Measurements from ENCODE around the gene SLC38A2. TPM values are rescaled to one million over a fixed set of nuclear protein-coding genes. Genes with fewer than 3 reads are reported as not detected.

SLC38A2 gene
- total and polyA plus RNA-seq, 2 of the 4 experiments (the other 2 are of a cell fraction) = 313 to 881 TPM

GRCh38 chr12:46360370-46360769 is 12.2 kb downstream of the SLC38A2 start:
- H2BK120ac ChIP-seq (ENCODE audit: low read depth, low read length) = no peak overlapping the region
- no peak overlapping the region for H2AK9ac ChIP-seq (replicated peaks; ENCODE audit: low read depth, low read length, poor library complexity)
- no peak overlapping the region for H2AK5ac ChIP-seq (ENCODE audit: low read depth, low read length)
- no peaks in the 10 kb centered on the region for H3K9me3 ChIP-seq (ENCODE audit: control insufficient read depth, insufficient read depth, low read length)
- no peak overlapping the region for H3K23ac ChIP-seq (ENCODE audit: low read depth, low read length)
- ATAC-seq (ENCODE audit: low read depth) = no peak
- in situ Hi-C loops (cut with MboI; ENCODE audit: low sequenced_read_pairs) = no loop called here
- CTCF ChIA-PET = no interaction called here
- H3K27ac ChIP-seq (ENCODE audit: insufficient read depth, low read length) = no peak overlapping the region
- H4K8ac ChIP-seq (ENCODE audit: low read depth in 2 of 2, low read length in 2 of 2) = no peak overlapping the region
- no peak overlapping the region for H3K56ac ChIP-seq (ENCODE audit: extremely low read depth, insufficient read depth, low read length)
- H3K4ac ChIP-seq (ENCODE audit: low read depth, low read length) = no peak overlapping the region
- POLR2A ChIA-PET (ENCODE audit: unreplicated experiment) = interaction anchor here (1.1 kb wide), 1 partner anchor 26 kb away, joined by 5 read pairs; no protein-coding TSS in a partner anchor
- no peak overlapping the region for H3K14ac ChIP-seq (replicated peaks; ENCODE audit: low read depth, low read length)
- H4K91ac ChIP-seq (ENCODE audit: insufficient read depth, low read depth, low read length) = no peak overlapping the region
- no peak overlapping the region for H3K9ac ChIP-seq (ENCODE audit: low read depth, low read length)
- no peak for DNase-seq
- no TSS peak for BruUV-seq (replicated peaks)
- WGBS, 2 experiments (ENCODE audit: extremely low coverage in 2 of 2, insufficient read length in 1 of 2) = no CpG with 5 or more reads among the region's 1 CpG
- H3K4me3 ChIP-seq (ENCODE audit: insufficient read depth, low read depth, low read length) = no peak overlapping the region
- peaks cover 48% of the 10 kb centered on the region for H3K36me3 ChIP-seq (ENCODE audit: control insufficient read depth, insufficient read depth, low read length)
- intact Hi-C loops (cut with micrococcal nuclease) = no loop called here
- H3K27me3 ChIP-seq (ENCODE audit: control insufficient read depth, insufficient read depth, low read length) = no peaks in the 10 kb centered on the region
- no peak overlapping the region for H3K18ac ChIP-seq (ENCODE audit: low read depth, low read length)
- peaks cover 0 to 28% of the 10 kb centered on the region in 2 experiments; a peak in 2 of 4 replicates for H3K79me1 ChIP-seq (ENCODE audit: low read depth in 1 of 2, low read length in 2 of 2)
- peaks cover 87% of the 10 kb centered on the region for H4K20me1 ChIP-seq (ENCODE audit: insufficient read depth, low read length)
- H3K4me1 ChIP-seq (ENCODE audit: control insufficient read depth, insufficient read depth, low read length) = no peaks in the 10 kb centered on the region
- H3K9me1 ChIP-seq (ENCODE audit: insufficient read depth, low read length) = no peaks in the 10 kb centered on the region
- dilution Hi-C loops (cut with HindIII; ENCODE audit: low sequenced_read_pairs, unreplicated experiment) = no loop called here
- H4K5ac ChIP-seq (ENCODE audit: low read depth, low read length) = no peak overlapping the region
- H3K4me2 ChIP-seq (ENCODE audit: low read depth, low read length) = no peak overlapping the region
- H2BK20ac ChIP-seq (ENCODE audit: low read depth, low read length) = no peak overlapping the region
- H2BK15ac ChIP-seq (ENCODE audit: low read depth, low read length) = no peak overlapping the region
- H2AFZ ChIP-seq (replicated peaks; ENCODE audit: low read length, poor library complexity) = no peak overlapping the region
- TF ChIP-seq POLR2A (IDR thresholded peaks at IDR 0.05; ENCODE audit: low read depth, low read length) (no peak; the same call in 1 of the 2 replicates), CEBPB (IDR thresholded peaks at IDR 0.05; ENCODE audit: low read depth, low read length) (no peak), FOS (IDR thresholded peaks at IDR 0.05; ENCODE audit: low read depth, low read length) (no peak), CHD1 (IDR thresholded peaks at IDR 0.05; ENCODE audit: low read depth, low read length) (no peak)
- no peak overlapping the region for H2BK5ac ChIP-seq (ENCODE audit: low read depth, low read length, poor library complexity, severe bottlenecking)

Measured in IMR-90 (cell line).